Aorta (tissue), 5 donors: ENCODE results near the gene ZNF491. TPM values are rescaled to one million over a fixed set of nuclear protein-coding genes. Genes with fewer than 3 reads are reported as not detected.
A peak's percentile ranks its signal among the peaks of the same experiment; 100 is the strongest.
"Not testable (repeated sequence)": the region's sequence is repeated elsewhere in the genome, so short reads cannot be mapped to it uniquely, and the experiment has no call there.

Experiments used
- ATAC-seq: fragments of 200-7000 bp; cut with Tn5 transposase; one replicate; pipeline ENCODE4 v1.9.1; 2022; ENCODE audit warnings: moderate library complexity; ENCODE audit not compliant: low FRiP score
- DNase-seq, 2 donors: peaks; one replicate each; pipeline ENCODE4 v3.0.0-alpha.2; 2020
- H3K27ac ChIP-seq, 2 donors: one replicate each; pipeline ENCODE4 v1.5.1; 2013; ENCODE audit warnings: low read length in 2 of 2, mild to moderate bottlenecking in 2 of 2, moderate library complexity in 2 of 2, control low read depth in 1 of 2, inconsistent platforms in 1 of 2, low read depth in 1 of 2
- H3K27me3 ChIP-seq, 2 donors: one replicate each; pipeline ENCODE4 v1.6.1; 2013; ENCODE audit warnings: control low read depth in 1 of 2, low read length in 1 of 2, mild to moderate bottlenecking in 1 of 2, moderate library complexity in 1 of 2; ENCODE audit not compliant: insufficient read depth in 2 of 2, control insufficient read depth in 1 of 2
- H3K36me3 ChIP-seq, 2 donors: one replicate each; pipeline ENCODE4 v1.6.1; 2013; ENCODE audit warnings: control low read depth in 1 of 2, low read length in 1 of 2, mild to moderate bottlenecking in 1 of 2; ENCODE audit not compliant: insufficient read depth in 2 of 2, control insufficient read depth in 1 of 2
- H3K4me1 ChIP-seq, 2 donors: one replicate each; pipeline ENCODE4 v1.6.1; 2013; ENCODE audit warnings: low read length in 2 of 2, control low read depth in 1 of 2, mild to moderate bottlenecking in 1 of 2, moderate library complexity in 1 of 2; ENCODE audit not compliant: insufficient read depth in 2 of 2, control insufficient read depth in 1 of 2
- H3K4me3 ChIP-seq, 2 donors: one replicate each; pipeline ENCODE4 v1.5.1; 2013; ENCODE audit warnings: low read length in 2 of 2, control low read depth in 1 of 2, mild to moderate bottlenecking in 1 of 2
- H3K9me3 ChIP-seq: one replicate; pipeline ENCODE4 v1.6.1; 2013; ENCODE audit warnings: mild to moderate bottlenecking, low read length; ENCODE audit not compliant: control insufficient read depth
- WGBS, 2 donors: extraction: QIAGEN DNeasy Blood & Tissue Kit; methylation state at CpG; one replicate each; pipeline ENCODE4 v1.1.7; 2013; 5-methylcytosine and 5-hydroxymethylcytosine counted together
- intact Hi-C, 2 donors: fragments of 100-400 bp; cut with DNase I; formaldehyde crosslinking; loops; one replicate each; pipeline versions ENCODE4 v1.14.2 to v1.15.0; 2022
- polyA plus RNA-seq, 2 donors: library from polyadenylated mRNA; stranded (reverse); fragments of 200-250 nt; gene quantifications; one replicate each; pipeline ENCODE4 v1.2.3, GENCODE V29; 2013
- total RNA-seq, 2 donors: library from RNA; stranded (reverse); fragmentation: NEBNext Ultra II Directional; extraction: Animal tissue kit (Norgen Biotek cat#: 25700); gene quantifications; one replicate each; pipeline ENCODE4 v1.2.1, GENCODE V29; 2021
- donor health status: healthy with polysubstance abuse.
- donor health status: Bipolar disorder and iron deficiency.
- donor health status: DM: no; HTN: no; CAD: no.
- donor health status: DM: no; HTN: no; CAD: no.
- donor health status: DM: yes; HTN: yes; CAD: no.

ZNF491 gene
- total and polyA plus RNA-seq, 4 donors = 0.50 to 4.8 (median 2.6) TPM

GRCh38 chr19:11766597-11767591 lies 31.4 kb upstream of the ZNF491 start, which contains the start of gene ZNF441:
TSS of gene ZNF441 (plus strand) at chr19:11767000. CDS start at chr19:11767194, 194 bp downstream.
- intact Hi-C loops = loop anchor here in 1 of 2 donors (2.0 kb wide), 1 partner anchor 28 kb away; the partner anchor contains the start of gene ZNF823
- no peaks in the 10 kb centered on the region for H3K36me3 ChIP-seq
- no peaks in the 10 kb centered on the region for H3K27me3 ChIP-seq
- peak within 1 kb of the TSS; percentile 23 to 81 for H3K27ac ChIP-seq
- H3K4me3 ChIP-seq = peak within 1 kb of the TSS; percentile 82 to 94
- WGBS, 2 donors = 0% methylated on average over 57 to 61 of the region's 61 CpGs
- peaks cover 0 to 3% of the 10 kb centered on the region in 2 donors for H3K4me1 ChIP-seq
- ATAC-seq = peak; percentile 99
- H3K9me3 ChIP-seq = no peaks in the 10 kb centered on the region
- peak; percentile 99 for DNase-seq

- DNase-seq (peak; percentile 54 to 76), ATAC-seq (peak; percentile 34)
- Histone ChIP-seq H3K4me3 (peak overlapping the region; percentile 82 to 94), H3K27ac (peak overlapping the region; percentile 23 to 81), H3K27me3 (no peaks in the 10 kb centered on the region), H3K9me3 (no peaks in the 10 kb centered on the region), H3K36me3 (no peaks in the 10 kb centered on the region), H3K4me1 (peaks cover 0 to 3% of the 10 kb centered on the region in 2 donors)
- intact Hi-C loops = loop anchor here in 1 of 2 donors (2.0 kb wide), 1 partner anchor 29 kb away; the partner anchor contains the start of gene ZNF823
- 1% methylated on average over 19 to 20 of the region's 20 CpGs for WGBS, 2 donors
These were observed 30.6 kb upstream of the ZNF491 start for GRCh38 chr19:11767633-11768133.

GRCh38 chr19:11769995-11770394 lies 28.3 kb upstream of the ZNF491 start:
- no peaks in the 10 kb centered on the region for H3K27me3 ChIP-seq
- WGBS, 2 donors = 95 to 96% methylated on average over 4 of the region's 4 CpGs
- H3K4me3 ChIP-seq = no peak overlapping the region
- no peaks in the 10 kb centered on the region for H3K9me3 ChIP-seq
- H3K36me3 ChIP-seq = no peaks in the 10 kb centered on the region
- no peak overlapping the region for H3K27ac ChIP-seq
- peaks cover 0 to 3% of the 10 kb centered on the region in 2 donors for H3K4me1 ChIP-seq
- DNase-seq (no peak), ATAC-seq (no peak)
- intact Hi-C loops = no loop called here

- H3K4me1 ChIP-seq, intact Hi-C loops, H3K27ac ChIP-seq, H3K36me3 ChIP-seq, H3K27me3 ChIP-seq, H3K9me3 ChIP-seq, DNase-seq, H3K4me3 ChIP-seq, ATAC-seq: not testable (repeated sequence)
- 70 to 77% methylated on average over 11 of the region's 11 CpGs for WGBS, 2 donors
These were observed 26.8 kb upstream of the ZNF491 start for GRCh38 chr19:11771520-11771919.

GRCh38 chr19:11776669-11777068 lies 21.7 kb upstream of the ZNF491 start:
- H3K4me3 ChIP-seq, H3K27ac ChIP-seq, ATAC-seq, H3K4me1 ChIP-seq, DNase-seq, H3K27me3 ChIP-seq, intact Hi-C loops: not testable (repeated sequence)
- Histone ChIP-seq H3K36me3 (peaks cover 26 to 37% of the 10 kb centered on the region in 2 donors), H3K9me3 (peaks cover 21% of the 10 kb centered on the region)
- WGBS, 2 donors = 96 to 98% methylated on average over 11 of the region's 11 CpGs

GRCh38 chr19:11780431-11781020 lies 17.8 kb upstream of the ZNF491 start:
- ATAC-seq = no peak
- WGBS, 2 donors = 98 to 100% methylated on average over 7 of the region's 7 CpGs
- peak overlapping the region in 1 of 2 donors; percentile 10 for H3K4me3 ChIP-seq
- no peaks in the 10 kb centered on the region for H3K4me1 ChIP-seq
- no peaks in the 10 kb centered on the region for H3K27me3 ChIP-seq
- peaks cover 26 to 40% of the 10 kb centered on the region in 2 donors for H3K36me3 ChIP-seq
- intact Hi-C loops = no loop called here
- no peak overlapping the region for H3K27ac ChIP-seq
- DNase-seq = no peak
- peaks cover 26% of the 10 kb centered on the region for H3K9me3 ChIP-seq

- no peaks in the 10 kb centered on the region for H3K4me1 ChIP-seq
- H3K4me3 ChIP-seq = no peak overlapping the region
- H3K27me3 ChIP-seq = no peaks in the 10 kb centered on the region
- WGBS, 2 donors = 97 to 98% methylated on average over 5 of the region's 5 CpGs
- intact Hi-C loops = no loop called here
- no peak for ATAC-seq
- peaks cover 26 to 40% of the 10 kb centered on the region in 2 donors for H3K36me3 ChIP-seq
- H3K27ac ChIP-seq = no peak overlapping the region
- peaks cover 26% of the 10 kb centered on the region for H3K9me3 ChIP-seq
- no peak for DNase-seq
These were observed 16.8 kb upstream of the ZNF491 start for GRCh38 chr19:11781295-11782057.

- DNase-seq (no peak), ATAC-seq (no peak)
- intact Hi-C loops = no loop called here
- no peak overlapping the region for H3K27ac ChIP-seq
- no peaks in the 10 kb centered on the region for H3K27me3 ChIP-seq
- H3K36me3 ChIP-seq = peaks cover 18 to 27% of the 10 kb centered on the region in 2 donors
- H3K4me1 ChIP-seq = no peaks in the 10 kb centered on the region
- H3K4me3 ChIP-seq = no peak overlapping the region
- peaks cover 23% of the 10 kb centered on the region for H3K9me3 ChIP-seq
- WGBS, 2 donors = 95 to 100% methylated on average over 1 of the region's 1 CpG
These were observed 14.6 kb upstream of the ZNF491 start for GRCh38 chr19:11783767-11784166.
